A673 (cell line): ENCODE data around the gene CIDEA.

Experiments used
- EZH2 ChIP-seq: fragments of 200-600 bp; sonication (generic); IDR thresholded peaks from 2 replicates; pipeline ENCODE4 v1.6.1; 2017; ENCODE audit warnings: borderline replicate concordance, low read depth, mild to moderate bottlenecking, mixed read lengths, antibody characterized with exemption, low read length; ENCODE audit not compliant: poor library complexity, severe bottlenecking
- TF ChIP-seq, protein P1 (sequence below): fragments of 300-800, 200-600 bp; sonication (generic); conservative IDR thresholded peaks from 2 replicates; pipeline ENCODE4 v1.5.1; 2017; ENCODE audit warnings: low read depth, mild to moderate bottlenecking, antibody characterized with exemption, low read length, moderate library complexity, mixed read lengths

DNA sequence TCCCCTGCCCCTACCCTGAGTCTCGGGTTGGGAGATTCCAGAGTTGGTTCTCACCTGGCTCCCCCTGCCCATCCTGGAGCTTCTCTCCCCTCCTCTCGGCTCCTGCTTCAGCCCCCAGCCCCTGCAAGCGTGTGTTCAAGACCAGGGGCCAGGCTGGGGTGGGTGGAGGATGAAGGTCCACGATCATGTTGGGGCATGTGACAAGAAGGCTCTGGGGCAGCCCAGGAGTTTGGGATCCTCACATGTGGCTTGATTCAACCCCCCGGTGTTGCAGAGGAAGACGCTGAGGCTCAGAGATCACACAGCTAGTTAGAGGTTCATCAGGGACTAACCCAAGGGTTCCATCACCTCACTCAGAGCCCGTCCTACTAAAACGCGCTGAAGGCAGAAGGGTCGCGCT is 39.7 kb downstream of the CIDEA start:
- TF ChIP-seq, protein P1, sequence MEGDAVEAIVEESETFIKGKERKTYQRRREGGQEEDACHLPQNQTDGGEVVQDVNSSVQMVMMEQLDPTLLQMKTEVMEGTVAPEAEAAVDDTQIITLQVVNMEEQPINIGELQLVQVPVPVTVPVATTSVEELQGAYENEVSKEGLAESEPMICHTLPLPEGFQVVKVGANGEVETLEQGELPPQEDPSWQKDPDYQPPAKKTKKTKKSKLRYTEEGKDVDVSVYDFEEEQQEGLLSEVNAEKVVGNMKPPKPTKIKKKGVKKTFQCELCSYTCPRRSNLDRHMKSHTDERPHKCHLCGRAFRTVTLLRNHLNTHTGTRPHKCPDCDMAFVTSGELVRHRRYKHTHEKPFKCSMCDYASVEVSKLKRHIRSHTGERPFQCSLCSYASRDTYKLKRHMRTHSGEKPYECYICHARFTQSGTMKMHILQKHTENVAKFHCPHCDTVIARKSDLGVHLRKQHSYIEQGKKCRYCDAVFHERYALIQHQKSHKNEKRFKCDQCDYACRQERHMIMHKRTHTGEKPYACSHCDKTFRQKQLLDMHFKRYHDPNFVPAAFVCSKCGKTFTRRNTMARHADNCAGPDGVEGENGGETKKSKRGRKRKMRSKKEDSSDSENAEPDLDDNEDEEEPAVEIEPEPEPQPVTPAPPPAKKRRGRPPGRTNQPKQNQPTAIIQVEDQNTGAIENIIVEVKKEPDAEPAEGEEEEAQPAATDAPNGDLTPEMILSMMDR = no peak
- TF ChIP-seq EZH2 = no peak
